Mucosa of descending colon (tissue), 3 donors: Measurements from ENCODE around the gene PLD2. TPM values are rescaled to one million over a fixed set of nuclear protein-coding genes. Genes with fewer than 3 reads are reported as not detected.

Source experiments
- ATAC-seq: fragments of 200-7000 bp; cut with Tn5 transposase; one replicate; pipeline ENCODE4 v1.9.1; 2020; ENCODE audit warnings: mild to moderate bottlenecking, moderate library complexity
- DNase-seq, 3 donors: peaks; one replicate each; pipeline ENCODE4 v3.0.0-alpha.2; 2020
- H3K36me3 ChIP-seq: fragments of 200-600 bp; one replicate; pipeline ENCODE4 v1.8.0; 2021; ENCODE audit warnings: low read depth, mild to moderate bottlenecking
- H3K4me1 ChIP-seq: fragments of 200-600 bp; one replicate; pipeline ENCODE4 v1.8.0; 2021; ENCODE audit warnings: low read depth, mild to moderate bottlenecking
- H3K4me3 ChIP-seq: fragments of 200-600 bp; one replicate; pipeline ENCODE4 v1.8.0; 2021; ENCODE audit warnings: mild to moderate bottlenecking
- H3K9me3 ChIP-seq: fragments of 200-600 bp; one replicate; pipeline ENCODE4 v1.8.0; 2021; ENCODE audit warnings: mild to moderate bottlenecking
- CTCF ChIP-seq: fragments of 200-600 bp; IDR thresholded peaks from one replicate; pipeline ENCODE4 v1.8.0; 2022; ENCODE audit warnings: antibody characterized with exemption, mild to moderate bottlenecking
- intact Hi-C, 2 donors: fragments of 100-400 bp; cut with DNase I in 1 of 2; cut with micrococcal nuclease in 1 of 2; formaldehyde crosslinking; loops; one replicate each; pipeline versions ENCODE4 v1.11.0 to v1.11.1; 2022; cut with DNase I, micrococcal nuclease
- total RNA-seq, 3 donors: library from RNA; stranded (reverse); fragmentation: NEBNext Ultra II Directional in 2 of 3; extraction: Animal tissue kit (Norgen Biotek cat#: 25700) in 2 of 3; gene quantifications; one replicate each; pipeline versions ENCODE4 v1.2.1 to v1.2.4, GENCODE V29; 2021 to 2023
- donor health status: DM: no; HTN: no; CAD: no; lungs with moderate emphysema.
- donor health status: DM: no; HTN: no; CAD: no.
- donor health status: DM: no; HTN: yes; CAD: no.

PLD2 gene
- total RNA-seq, 3 donors from 2014 or later, result 24.4 to 29.8 (median 29.2) TPM

- intact Hi-C loops, result no loop called here
- ATAC-seq, result peak; percentile 94
- H3K9me3 ChIP-seq, result no peaks in the 10 kb centered on the region
- no peak for TF ChIP-seq CTCF
- peak in 2 of 3 donors; percentile 57 to 68 for DNase-seq
- H3K36me3 ChIP-seq, result no peaks in the 10 kb centered on the region
- H3K4me3 ChIP-seq, result no peak overlapping the region
- H3K4me1 ChIP-seq, result peaks cover 31% of the 10 kb centered on the region
These were observed 43.3 kb downstream of the PLD2 start for GRCh38 chr17:4850246-4850645.

GRCh38 chr17:4851084-4851483 lies 44.1 kb downstream of the PLD2 start:
- intact Hi-C loops, result no loop called here
- no peak overlapping the region for H3K4me3 ChIP-seq
- peaks cover 25% of the 10 kb centered on the region for H3K4me1 ChIP-seq
- no peak for ATAC-seq
- DNase-seq, result no peak
- TF ChIP-seq CTCF, result no peak
- H3K9me3 ChIP-seq, result no peaks in the 10 kb centered on the region
- H3K36me3 ChIP-seq, result no peaks in the 10 kb centered on the region

- Histone ChIP-seq H3K9me3 (no peaks in the 10 kb centered on the region), H3K4me3 (no peak overlapping the region), H3K36me3 (no peaks in the 10 kb centered on the region), H3K4me1 (peaks cover 25% of the 10 kb centered on the region)
- peak; percentile 13 for ATAC-seq
- intact Hi-C loops, result no loop called here
- no peak for TF ChIP-seq CTCF
- peak in 1 of 3 donors; percentile 32 for DNase-seq
These were observed 45.7 kb downstream of the PLD2 start for GRCh38 chr17:4852567-4853207.

- ATAC-seq (no peak), DNase-seq (no peak)
- Histone ChIP-seq H3K4me3 (no peak overlapping the region), H3K9me3 (no peaks in the 10 kb centered on the region), H3K36me3 (no peaks in the 10 kb centered on the region), H3K4me1 (peaks cover 27% of the 10 kb centered on the region)
- TF ChIP-seq CTCF, result no peak
- intact Hi-C loops, result no loop called here
These were observed 46.3 kb downstream of the PLD2 start for GRCh38 chr17:4853208-4853671.

GRCh38 chr17:4854111-4854681 lies 47.2 kb downstream of the PLD2 start:
- H3K36me3 ChIP-seq, result no peaks in the 10 kb centered on the region
- DNase-seq (no peak), ATAC-seq (no peak)
- intact Hi-C loops, result no loop called here
- TF ChIP-seq CTCF, result no peak
- no peaks in the 10 kb centered on the region for H3K9me3 ChIP-seq
- H3K4me1 ChIP-seq, result peaks cover 27% of the 10 kb centered on the region
- H3K4me3 ChIP-seq, result no peak overlapping the region
